Measurements from ENCODE around the gene ELMO1. TPM values are rescaled to one million over a fixed set of nuclear protein-coding genes. Genes with fewer than 3 reads are reported as not detected.

The ELMO1 gene
- total and polyA plus RNA-seq, 2 of the 13 experiments (the other 11 are each of a cell fraction or from before 2014, with no cell fraction given): 0.11 to 0.17 TPM

- in situ Hi-C loops (cut with HindIII; ENCODE audit: extremely low pct_ligation_motif_present, low pct_unique_long_range_greater_than_20kb): loop anchor here (10.0 kb wide), 1 partner anchor 231 kb away; no protein-coding TSS in a partner anchor
- Histone ChIP-seq H3K9ac (ENCODE audit: insufficient read depth, low read depth, low read length) (no peak overlapping the region), H3K27me3 (ENCODE audit: control insufficient read depth in 1 of 2, insufficient read depth in 2 of 2, low read length in 2 of 2) (no peaks in the 10 kb centered on the region), H4K20me1 (ENCODE audit: insufficient read depth, low read length) (no peaks in the 10 kb centered on the region), H3K4me1 (ENCODE audit: insufficient read depth, low read length) (no peaks in the 10 kb centered on the region), H3K79me2 (ENCODE audit: insufficient read depth, low read length) (no peaks in the 10 kb centered on the region), H3K27ac (ENCODE audit: extremely low read length, insufficient read depth, low read length) (no peak overlapping the region), H3K4me2 (ENCODE audit: low read depth, low read length) (no peak overlapping the region), H3K4me3 (replicated peaks in 1 of 3; ENCODE audit: insufficient read depth in 1 of 3, low read depth in 2 of 3, low read length in 3 of 3) (no peak overlapping the region), H3K9me3 (ENCODE audit: low read length) (no peaks in the 10 kb centered on the region), H2AFZ (ENCODE audit: low read length) (no peak overlapping the region), H3K36me3 (replicated peaks in 1 of 2; ENCODE audit: control insufficient read depth in 1 of 2, insufficient read depth in 2 of 2, low read length in 2 of 2) (no peaks in the 10 kb centered on the region)
- intact Hi-C loops (cut with micrococcal nuclease; ENCODE audit: unreplicated experiment): loop anchor here (1.0 to 2.0 kb wide), 3 partner anchors 69 to 211 kb away; partner anchors contain the start of gene ELMO1
- 7% methylated on average over 4 of the region's 4 CpGs for WGBS (ENCODE audit: low lambda C conversion rate)
- ChIA-PET CTCF (ENCODE audit: low intra/inter-chr PET ratio, low total read pairs) (interaction anchor here (1.0 to 1.9 kb wide), 4 partner anchors 69 to 226 kb away, joined by 3 to 6 read pairs (median 4); partner anchors contain the start of gene ELMO1), POLR2A (interaction anchor here (0.7 kb wide), 1 partner anchor 496 kb away, joined by 3 read pairs; no protein-coding TSS in a partner anchor)
- DNase-seq (ENCODE audit: low spot score) (no peak), ATAC-seq (no peak), FAIRE-seq (no peak)
- BruUV-seq (replicated peaks): no TSS peak
- TF ChIP-seq TARDBP (CRISPR knock-in tag; IDR thresholded peaks at IDR 0.05): no peak
- TF ChIP-seq, protein P1, sequence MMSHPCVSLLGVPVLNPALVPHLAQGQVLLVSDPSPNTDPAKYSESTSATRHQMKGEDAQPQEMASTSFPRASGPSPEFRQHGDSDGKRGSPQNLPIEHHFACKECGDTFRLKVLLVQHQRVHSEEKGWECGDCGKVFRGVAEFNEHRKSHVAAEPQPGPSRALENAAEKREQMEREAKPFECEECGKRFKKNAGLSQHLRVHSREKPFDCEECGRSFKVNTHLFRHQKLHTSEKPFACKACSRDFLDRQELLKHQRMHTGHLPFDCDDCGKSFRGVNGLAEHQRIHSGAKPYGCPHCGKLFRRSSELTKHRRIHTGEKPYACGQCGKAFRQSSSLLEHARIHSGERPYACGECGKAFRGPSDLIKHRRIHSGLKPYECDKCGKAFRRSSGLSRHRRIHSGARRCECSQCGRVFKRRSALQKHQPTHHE (CRISPR knock-in tag; IDR thresholded peaks at IDR 0.05; ENCODE audit: borderline replicate concordance): no peak
- no peak for TF ChIP-seq ZNF235 (CRISPR knock-in tag; IDR thresholded peaks at IDR 0.05; ENCODE audit: borderline replicate concordance)
- no peak for TF ChIP-seq ZNF264 (CRISPR knock-in tag; IDR thresholded peaks at IDR 0.05)
- no peak for TF ChIP-seq CEBPB (IDR thresholded peaks at IDR 0.05; ENCODE audit: borderline replicate concordance, low read depth, low read length)
- TF ChIP-seq, protein P2, sequence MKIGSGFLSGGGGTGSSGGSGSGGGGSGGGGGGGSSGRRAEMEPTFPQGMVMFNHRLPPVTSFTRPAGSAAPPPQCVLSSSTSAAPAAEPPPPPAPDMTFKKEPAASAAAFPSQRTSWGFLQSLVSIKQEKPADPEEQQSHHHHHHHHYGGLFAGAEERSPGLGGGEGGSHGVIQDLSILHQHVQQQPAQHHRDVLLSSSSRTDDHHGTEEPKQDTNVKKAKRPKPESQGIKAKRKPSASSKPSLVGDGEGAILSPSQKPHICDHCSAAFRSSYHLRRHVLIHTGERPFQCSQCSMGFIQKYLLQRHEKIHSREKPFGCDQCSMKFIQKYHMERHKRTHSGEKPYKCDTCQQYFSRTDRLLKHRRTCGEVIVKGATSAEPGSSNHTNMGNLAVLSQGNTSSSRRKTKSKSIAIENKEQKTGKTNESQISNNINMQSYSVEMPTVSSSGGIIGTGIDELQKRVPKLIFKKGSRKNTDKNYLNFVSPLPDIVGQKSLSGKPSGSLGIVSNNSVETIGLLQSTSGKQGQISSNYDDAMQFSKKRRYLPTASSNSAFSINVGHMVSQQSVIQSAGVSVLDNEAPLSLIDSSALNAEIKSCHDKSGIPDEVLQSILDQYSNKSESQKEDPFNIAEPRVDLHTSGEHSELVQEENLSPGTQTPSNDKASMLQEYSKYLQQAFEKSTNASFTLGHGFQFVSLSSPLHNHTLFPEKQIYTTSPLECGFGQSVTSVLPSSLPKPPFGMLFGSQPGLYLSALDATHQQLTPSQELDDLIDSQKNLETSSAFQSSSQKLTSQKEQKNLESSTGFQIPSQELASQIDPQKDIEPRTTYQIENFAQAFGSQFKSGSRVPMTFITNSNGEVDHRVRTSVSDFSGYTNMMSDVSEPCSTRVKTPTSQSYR (CRISPR knock-in tag; IDR thresholded peaks at IDR 0.05; ENCODE audit: borderline replicate concordance): no peak
- TF ChIP-seq BATF2 (CRISPR knock-in tag; IDR thresholded peaks at IDR 0.05): no peak
- TF ChIP-seq TBP (CRISPR knock-in tag; IDR thresholded peaks at IDR 0.05): no peak
- no peak for TF ChIP-seq ADNP (CRISPR knock-in tag; IDR thresholded peaks at IDR 0.05)
- no peak for TF ChIP-seq RFXAP (CRISPR knock-in tag; IDR thresholded peaks at IDR 0.05; ENCODE audit: borderline replicate concordance)
- TF ChIP-seq THYN1 (CRISPR knock-in tag; IDR thresholded peaks at IDR 0.05; ENCODE audit: borderline replicate concordance, low read depth): no peak
- no peak for TF ChIP-seq ZNF3 (CRISPR knock-in tag; IDR thresholded peaks at IDR 0.05)
- TF ChIP-seq SMYD3 (CRISPR knock-in tag; IDR thresholded peaks at IDR 0.05): no peak
- TF ChIP-seq SSRP1 (CRISPR knock-in tag; IDR thresholded peaks at IDR 0.05): no peak
- TF ChIP-seq, protein P3, sequence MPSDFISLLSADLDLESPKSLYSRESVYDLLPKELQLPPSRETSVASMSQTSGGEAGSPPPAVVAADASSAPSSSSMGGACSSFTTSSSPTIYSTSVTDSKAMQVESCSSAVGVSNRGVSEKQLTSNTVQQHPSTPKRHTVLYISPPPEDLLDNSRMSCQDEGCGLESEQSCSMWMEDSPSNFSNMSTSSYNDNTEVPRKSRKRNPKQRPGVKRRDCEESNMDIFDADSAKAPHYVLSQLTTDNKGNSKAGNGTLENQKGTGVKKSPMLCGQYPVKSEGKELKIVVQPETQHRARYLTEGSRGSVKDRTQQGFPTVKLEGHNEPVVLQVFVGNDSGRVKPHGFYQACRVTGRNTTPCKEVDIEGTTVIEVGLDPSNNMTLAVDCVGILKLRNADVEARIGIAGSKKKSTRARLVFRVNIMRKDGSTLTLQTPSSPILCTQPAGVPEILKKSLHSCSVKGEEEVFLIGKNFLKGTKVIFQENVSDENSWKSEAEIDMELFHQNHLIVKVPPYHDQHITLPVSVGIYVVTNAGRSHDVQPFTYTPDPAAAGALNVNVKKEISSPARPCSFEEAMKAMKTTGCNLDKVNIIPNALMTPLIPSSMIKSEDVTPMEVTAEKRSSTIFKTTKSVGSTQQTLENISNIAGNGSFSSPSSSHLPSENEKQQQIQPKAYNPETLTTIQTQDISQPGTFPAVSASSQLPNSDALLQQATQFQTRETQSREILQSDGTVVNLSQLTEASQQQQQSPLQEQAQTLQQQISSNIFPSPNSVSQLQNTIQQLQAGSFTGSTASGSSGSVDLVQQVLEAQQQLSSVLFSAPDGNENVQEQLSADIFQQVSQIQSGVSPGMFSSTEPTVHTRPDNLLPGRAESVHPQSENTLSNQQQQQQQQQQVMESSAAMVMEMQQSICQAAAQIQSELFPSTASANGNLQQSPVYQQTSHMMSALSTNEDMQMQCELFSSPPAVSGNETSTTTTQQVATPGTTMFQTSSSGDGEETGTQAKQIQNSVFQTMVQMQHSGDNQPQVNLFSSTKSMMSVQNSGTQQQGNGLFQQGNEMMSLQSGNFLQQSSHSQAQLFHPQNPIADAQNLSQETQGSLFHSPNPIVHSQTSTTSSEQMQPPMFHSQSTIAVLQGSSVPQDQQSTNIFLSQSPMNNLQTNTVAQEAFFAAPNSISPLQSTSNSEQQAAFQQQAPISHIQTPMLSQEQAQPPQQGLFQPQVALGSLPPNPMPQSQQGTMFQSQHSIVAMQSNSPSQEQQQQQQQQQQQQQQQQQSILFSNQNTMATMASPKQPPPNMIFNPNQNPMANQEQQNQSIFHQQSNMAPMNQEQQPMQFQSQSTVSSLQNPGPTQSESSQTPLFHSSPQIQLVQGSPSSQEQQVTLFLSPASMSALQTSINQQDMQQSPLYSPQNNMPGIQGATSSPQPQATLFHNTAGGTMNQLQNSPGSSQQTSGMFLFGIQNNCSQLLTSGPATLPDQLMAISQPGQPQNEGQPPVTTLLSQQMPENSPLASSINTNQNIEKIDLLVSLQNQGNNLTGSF (CRISPR knock-in tag; IDR thresholded peaks at IDR 0.05): no peak
- no peak for TF ChIP-seq ONECUT2 (CRISPR knock-in tag; IDR thresholded peaks at IDR 0.05)
These were observed 164.4 kb downstream of the ELMO1 start for GRCh38 chr7:37284285-37284684.

Measured in HepG2 (cell line).